ENCODE results near the gene KIAA1958.

- TF ChIP-seq EP300 (IDR thresholded peaks at IDR 0.05) (no peak), CTCF (IDR thresholded peaks at IDR 0.05) (no peak)
Measured at GRCh38 chr9:112508377-112508776, 21.8 kb downstream of the KIAA1958 start.

All from sigmoid colon (tissue), 4 donors.